Loucy (cell line): ENCODE data around the gene AGO3.

Experiments used
- CTCF ChIP-seq: fragments of 200-600 bp; sonication (generic); conservative IDR thresholded peaks from 2 replicates; pipeline ENCODE4 v1.5.1; 2014; ENCODE audit warnings: mild to moderate bottlenecking, antibody characterized with exemption, low read length
- EZH2phosphoT487 ChIP-seq: fragments of 200-600 bp; IDR thresholded peaks from 2 replicates; pipeline ENCODE4 v1.6.1; 2018; ENCODE audit warnings: antibody characterized with exemption, mild to moderate bottlenecking, moderate library complexity, borderline replicate concordance

- no peak for TF ChIP-seq CTCF
- TF ChIP-seq EZH2phosphoT487: no peak
Observed at GRCh38 chr1:35959304-35959703, 28.4 kb downstream of the AGO3 start.
